HepG2 (cell line): ENCODE measurements around the gene POLE3. TPM values are rescaled to one million over a fixed set of nuclear protein-coding genes. Genes with fewer than 3 reads are reported as not detected.
A peak's percentile ranks its signal among the peaks of the same experiment; 100 is the strongest.

ENCODE experiments used
- MXD4 ChIP-seq: IDR thresholded peaks from 2 replicates; pipeline ENCODE4 v1.6.1; 2016; ENCODE audit warnings: mild to moderate bottlenecking, missing biosample characterization, missing genetic modification reagents
- PITX1 ChIP-seq: sonication (generic); formaldehyde crosslinking; IDR thresholded peaks from 2 replicates; pipeline ENCODE4 v1.5.1; 2020; ENCODE audit warnings: mild to moderate bottlenecking, missing genetic modification reagents
- RELA ChIP-seq: sonication (generic); formaldehyde crosslinking; IDR thresholded peaks from 2 replicates; pipeline ENCODE4 v1.4.0; 2020; ENCODE audit warnings: missing genetic modification reagents
- TAF15 ChIP-seq: fragments of 200-400 bp; formaldehyde crosslinking; IDR thresholded peaks from one replicate; pipeline ENCODE4 v1.6.1; 2018; ENCODE audit warnings: mild to moderate bottlenecking, low read depth, low read length; ENCODE audit not compliant: poor library complexity, severe bottlenecking
- TARDBP ChIP-seq: sonication (generic); formaldehyde crosslinking; IDR thresholded peaks from 2 replicates; pipeline ENCODE4 v1.8.0; 2022; ENCODE audit warnings: mild to moderate bottlenecking, missing genetic modification reagents
- ZNF337 ChIP-seq: sonication (generic); formaldehyde crosslinking; IDR thresholded peaks from 2 replicates; pipeline ENCODE4 v1.5.1; 2020; ENCODE audit warnings: missing genetic modification reagents, low read depth, mild to moderate bottlenecking, borderline replicate concordance
- ZNF747 ChIP-seq: sonication (generic); formaldehyde crosslinking; IDR thresholded peaks from 2 replicates; pipeline ENCODE4 v1.8.1; 2023; ENCODE audit warnings: missing genetic modification reagents, mild to moderate bottlenecking, borderline replicate concordance
- ZNF775 ChIP-seq: sonication (generic); formaldehyde crosslinking; IDR thresholded peaks from 2 replicates; pipeline ENCODE4 v1.4.0; 2020; ENCODE audit warnings: missing genetic modification reagents, mild to moderate bottlenecking, moderate library complexity, borderline replicate concordance
- ZSCAN22 ChIP-seq: sonication (generic); formaldehyde crosslinking; IDR thresholded peaks from 2 replicates; pipeline ENCODE4 v1.4.0; 2020; ENCODE audit warnings: mild to moderate bottlenecking, missing genetic modification reagents
- polyA plus RNA-seq, 8 experiments: library from polyadenylated mRNA; depleted of rRNA in 3 of 8; stranded (reverse) in 7 of 8; unstranded in 1 of 8; fragments of >200 nt; fragmentation: Illumina TruSeq in 4 of 8; extraction: Trizol in 4 of 8; gene quantifications; 2 replicates each; pipeline versions ENCODE4 v1.2.1 to v1.2.3, GENCODE V29; 2011 to 2016; ENCODE audit warnings: low read depth in 4 of 8, missing spikeins in 1 of 8, mixed read lengths in 1 of 8; ENCODE audit not compliant: insufficient read depth in 1 of 8
- total RNA-seq, 5 experiments: library from RNA; depleted of rRNA; stranded (reverse); fragments of >200 nt; fragmentation: Illumina TruSeq; extraction: Trizol; gene quantifications; 2 replicates each; pipeline ENCODE4 v1.2.3, GENCODE V29; 2016; ENCODE audit warnings: low read depth in 1 of 5
- TF ChIP-seq, protein P1 (sequence below): sonication (generic); formaldehyde crosslinking; IDR thresholded peaks from 2 replicates; pipeline ENCODE4 v1.5.1; 2020; ENCODE audit warnings: mild to moderate bottlenecking, missing genetic modification reagents
- TF ChIP-seq, protein P2 (sequence below): sonication (generic); formaldehyde crosslinking; IDR thresholded peaks from 2 replicates; pipeline ENCODE4; 2020; ENCODE audit warnings: missing genetic modification reagents, mild to moderate bottlenecking, borderline replicate concordance
- TF ChIP-seq, protein P3 (sequence below): sonication (generic); formaldehyde crosslinking; conservative IDR thresholded peaks from 2 replicates; pipeline ENCODE4 v1.8.1; 2023; ENCODE audit warnings: missing genetic modification reagents

Gene POLE3
- total and polyA plus RNA-seq, 2 of the 13 experiments (the other 11 are each of a cell fraction or from before 2014, with no cell fraction given), result 36.0 to 77.2 TPM

DNA sequence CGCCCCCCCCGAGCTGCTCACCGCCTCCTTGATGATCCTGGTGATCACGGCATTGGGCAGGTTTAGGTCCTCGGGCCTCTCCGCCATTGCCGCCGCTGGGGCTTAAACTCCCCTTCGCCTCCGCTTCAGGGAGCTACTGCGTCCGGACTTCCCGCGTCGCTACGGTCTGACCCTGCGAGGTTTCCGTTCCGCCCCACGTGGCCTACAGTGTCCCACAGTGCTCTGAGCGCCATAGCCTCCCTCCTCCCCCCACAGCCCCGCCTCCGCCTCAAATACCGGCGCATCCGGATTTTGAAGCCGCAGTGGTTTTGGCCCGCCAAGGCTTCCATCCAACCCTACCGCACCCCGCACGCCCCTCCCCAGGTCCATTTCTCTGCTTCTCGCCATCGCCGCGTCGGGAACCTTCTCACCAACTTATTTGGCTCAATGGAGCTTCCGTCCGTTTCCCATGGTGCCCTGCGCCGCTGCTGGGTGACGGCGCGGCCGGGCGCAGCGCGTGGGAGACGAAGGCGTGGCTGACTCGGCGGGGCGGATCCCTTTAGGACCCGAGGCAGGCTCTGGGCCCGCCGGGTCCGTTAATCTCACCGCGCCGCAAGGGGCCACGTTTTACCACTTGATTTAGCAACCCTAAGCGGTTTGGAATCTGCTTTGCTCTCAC is at the start of gene POLE3, which contains the start of gene C9orf43 (continued):
- TF ChIP-seq TAF15, result peak; percentile 66
- peak; percentile 96 for TF ChIP-seq MXD4 (CRISPR knock-in tag)
- TF ChIP-seq RELA (CRISPR knock-in tag), result no peak
- TF ChIP-seq PITX1 (CRISPR knock-in tag), result peak; percentile 90
- TF ChIP-seq ZNF747, result peak; percentile 68; the same call in 1 of the 2 replicates
- peak; percentile 68; the same call in 1 of the 2 replicates for TF ChIP-seq ZNF775 (CRISPR knock-in tag)
- TF ChIP-seq, protein P1, sequence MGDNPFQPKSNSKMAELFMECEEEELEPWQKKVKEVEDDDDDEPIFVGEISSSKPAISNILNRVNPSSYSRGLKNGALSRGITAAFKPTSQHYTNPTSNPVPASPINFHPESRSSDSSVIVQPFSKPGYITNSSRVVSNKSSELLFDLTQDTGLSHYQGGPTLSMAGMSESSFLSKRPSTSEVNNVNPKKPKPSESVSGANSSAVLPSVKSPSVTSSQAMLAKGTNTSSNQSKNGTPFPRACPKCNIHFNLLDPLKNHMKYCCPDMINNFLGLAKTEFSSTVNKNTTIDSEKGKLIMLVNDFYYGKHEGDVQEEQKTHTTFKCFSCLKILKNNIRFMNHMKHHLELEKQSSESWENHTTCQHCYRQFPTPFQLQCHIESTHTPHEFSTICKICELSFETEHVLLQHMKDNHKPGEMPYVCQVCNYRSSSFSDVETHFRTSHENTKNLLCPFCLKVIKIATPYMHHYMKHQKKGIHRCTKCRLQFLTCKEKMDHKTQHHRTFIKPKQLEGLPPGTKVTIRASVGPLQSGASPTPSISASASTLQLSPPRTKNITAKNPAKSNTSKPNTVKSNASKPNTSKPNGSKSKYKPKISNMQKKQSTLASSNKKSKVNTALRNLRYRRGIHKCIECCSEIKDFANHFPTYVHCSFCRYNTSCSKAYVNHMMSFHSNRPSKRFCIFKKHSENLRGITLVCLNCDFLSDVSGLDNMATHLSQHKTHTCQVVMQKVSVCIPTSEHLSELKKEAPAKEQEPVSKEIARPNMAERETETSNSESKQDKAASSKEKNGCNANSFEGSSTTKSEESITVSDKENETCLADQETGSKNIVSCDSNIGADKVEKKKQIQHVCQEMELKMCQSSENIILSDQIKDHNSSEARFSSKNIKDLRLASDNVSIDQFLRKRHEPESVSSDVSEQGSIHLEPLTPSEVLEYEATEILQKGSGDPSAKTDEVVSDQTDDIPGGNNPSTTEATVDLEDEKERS (CRISPR knock-in tag), result 0 out of 2 replicates have a peak, but pooled peaks have one; percentile 70
- TF ChIP-seq, protein P2, sequence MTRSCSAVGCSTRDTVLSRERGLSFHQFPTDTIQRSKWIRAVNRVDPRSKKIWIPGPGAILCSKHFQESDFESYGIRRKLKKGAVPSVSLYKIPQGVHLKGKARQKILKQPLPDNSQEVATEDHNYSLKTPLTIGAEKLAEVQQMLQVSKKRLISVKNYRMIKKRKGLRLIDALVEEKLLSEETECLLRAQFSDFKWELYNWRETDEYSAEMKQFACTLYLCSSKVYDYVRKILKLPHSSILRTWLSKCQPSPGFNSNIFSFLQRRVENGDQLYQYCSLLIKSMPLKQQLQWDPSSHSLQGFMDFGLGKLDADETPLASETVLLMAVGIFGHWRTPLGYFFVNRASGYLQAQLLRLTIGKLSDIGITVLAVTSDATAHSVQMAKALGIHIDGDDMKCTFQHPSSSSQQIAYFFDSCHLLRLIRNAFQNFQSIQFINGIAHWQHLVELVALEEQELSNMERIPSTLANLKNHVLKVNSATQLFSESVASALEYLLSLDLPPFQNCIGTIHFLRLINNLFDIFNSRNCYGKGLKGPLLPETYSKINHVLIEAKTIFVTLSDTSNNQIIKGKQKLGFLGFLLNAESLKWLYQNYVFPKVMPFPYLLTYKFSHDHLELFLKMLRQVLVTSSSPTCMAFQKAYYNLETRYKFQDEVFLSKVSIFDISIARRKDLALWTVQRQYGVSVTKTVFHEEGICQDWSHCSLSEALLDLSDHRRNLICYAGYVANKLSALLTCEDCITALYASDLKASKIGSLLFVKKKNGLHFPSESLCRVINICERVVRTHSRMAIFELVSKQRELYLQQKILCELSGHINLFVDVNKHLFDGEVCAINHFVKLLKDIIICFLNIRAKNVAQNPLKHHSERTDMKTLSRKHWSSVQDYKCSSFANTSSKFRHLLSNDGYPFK (CRISPR knock-in tag), result peak; percentile 89; the same call in 1 of the 2 replicates
- TF ChIP-seq ZNF337 (CRISPR knock-in tag), result peak; percentile 33; the same call in 1 of the 2 replicates
- TF ChIP-seq TARDBP (CRISPR knock-in tag), result peak; percentile 96
- TF ChIP-seq, protein P3, sequence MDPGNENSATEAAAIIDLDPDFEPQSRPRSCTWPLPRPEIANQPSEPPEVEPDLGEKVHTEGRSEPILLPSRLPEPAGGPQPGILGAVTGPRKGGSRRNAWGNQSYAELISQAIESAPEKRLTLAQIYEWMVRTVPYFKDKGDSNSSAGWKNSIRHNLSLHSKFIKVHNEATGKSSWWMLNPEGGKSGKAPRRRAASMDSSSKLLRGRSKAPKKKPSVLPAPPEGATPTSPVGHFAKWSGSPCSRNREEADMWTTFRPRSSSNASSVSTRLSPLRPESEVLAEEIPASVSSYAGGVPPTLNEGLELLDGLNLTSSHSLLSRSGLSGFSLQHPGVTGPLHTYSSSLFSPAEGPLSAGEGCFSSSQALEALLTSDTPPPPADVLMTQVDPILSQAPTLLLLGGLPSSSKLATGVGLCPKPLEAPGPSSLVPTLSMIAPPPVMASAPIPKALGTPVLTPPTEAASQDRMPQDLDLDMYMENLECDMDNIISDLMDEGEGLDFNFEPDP (CRISPR knock-in tag), result no peak
- no peak for TF ChIP-seq ZSCAN22
